Measurements from ENCODE around the gene PHC2.

Gene PHC2

GRCh38 chr1:33326785-33327184 lies 104.1 kb downstream of the PHC2 start:
- no peak overlapping the region for H4K12ac ChIP-seq (ENCODE audit: low read depth, low read length)
- H3K4ac ChIP-seq (ENCODE audit: low read depth, low read length): no peak overlapping the region
- no peak overlapping the region for H2BK12ac ChIP-seq (ENCODE audit: low read length)
- no peaks in the 10 kb centered on the region for H3K79me2 ChIP-seq (ENCODE audit: control insufficient read depth, insufficient read depth, low read length, poor library complexity)
- H3K18ac ChIP-seq (ENCODE audit: low read length): no peak overlapping the region
- no CpG with 5 or more reads among the region's 9 CpGs for WGBS (ENCODE audit: extremely low coverage, insufficient coverage, insufficient read length)
- H3K9ac ChIP-seq (ENCODE audit: low read length): no peak overlapping the region
- H3K27ac ChIP-seq (ENCODE audit: low read depth, low read length): no peak overlapping the region
- H2AK5ac ChIP-seq (ENCODE audit: low read length): no peak overlapping the region
- no peaks in the 10 kb centered on the region for H3K4me1 ChIP-seq (ENCODE audit: control insufficient read depth in 1 of 2, insufficient read depth in 2 of 2, low read length in 2 of 2)
- H3K4me2 ChIP-seq (ENCODE audit: low read length): no peak overlapping the region
- H3K9me3 ChIP-seq (ENCODE audit: insufficient read depth, low read depth, low read length): peaks cover 3% of the 10 kb centered on the region
- no peak overlapping the region for H3K23ac ChIP-seq (ENCODE audit: low read length)
- H3K79me1 ChIP-seq (ENCODE audit: low read length): no peaks in the 10 kb centered on the region
- H3K36me3 ChIP-seq (ENCODE audit: control insufficient read depth in 1 of 2, insufficient read depth in 2 of 2, low read length in 2 of 2): peaks cover 67 to 89% of the 10 kb centered on the region in 2 experiments
- no peak overlapping the region for H2AFZ ChIP-seq (ENCODE audit: insufficient read depth, low read length, poor library complexity)
- no peak overlapping the region for H2BK120ac ChIP-seq (ENCODE audit: insufficient read depth, low read length, poor library complexity)
- no peak for DNase-seq
- no peak overlapping the region for H3K14ac ChIP-seq (ENCODE audit: low read length)
- no peaks in the 10 kb centered on the region for H3K27me3 ChIP-seq (ENCODE audit: insufficient read depth, low read length)
- H2BK5ac ChIP-seq (ENCODE audit: low read depth, low read length, poor library complexity): no peak overlapping the region
- H3K4me3 ChIP-seq (ENCODE audit: low read depth, low read length): no peak overlapping the region
- no peak overlapping the region for H4K91ac ChIP-seq (ENCODE audit: low read depth, low read length)
- no peak overlapping the region for H4K8ac ChIP-seq (ENCODE audit: low read depth, low read length)

GRCh38 chr1:33324677-33325575 lies 106.0 kb downstream of the PHC2 start:
- Histone ChIP-seq H3K9me3 (ENCODE audit: insufficient read depth, low read depth, low read length) (peaks cover 3% of the 10 kb centered on the region), H3K4me1 (ENCODE audit: control insufficient read depth in 1 of 2, insufficient read depth in 2 of 2, low read length in 2 of 2) (no peaks in the 10 kb centered on the region), H2BK5ac (ENCODE audit: low read depth, low read length, poor library complexity) (no peak overlapping the region), H3K18ac (ENCODE audit: low read length) (no peak overlapping the region), H3K79me2 (ENCODE audit: control insufficient read depth, insufficient read depth, low read length, poor library complexity) (no peaks in the 10 kb centered on the region), H2AFZ (ENCODE audit: insufficient read depth, low read length, poor library complexity) (no peak overlapping the region), H3K79me1 (ENCODE audit: low read length) (no peaks in the 10 kb centered on the region), H3K23ac (ENCODE audit: low read length) (no peak overlapping the region), H3K4me2 (ENCODE audit: low read length) (no peak overlapping the region), H3K14ac (ENCODE audit: low read length) (no peak overlapping the region), H3K4me3 (ENCODE audit: low read depth, low read length) (no peak overlapping the region), H2BK120ac (ENCODE audit: insufficient read depth, low read length, poor library complexity) (no peak overlapping the region), H3K36me3 (ENCODE audit: control insufficient read depth in 1 of 2, insufficient read depth in 2 of 2, low read length in 2 of 2) (peaks cover 52 to 70% of the 10 kb centered on the region in 2 experiments), H4K8ac (ENCODE audit: low read depth, low read length) (no peak overlapping the region), H4K12ac (ENCODE audit: low read depth, low read length) (no peak overlapping the region), H2BK12ac (ENCODE audit: low read length) (no peak overlapping the region), H4K91ac (ENCODE audit: low read depth, low read length) (no peak overlapping the region), H2AK5ac (ENCODE audit: low read length) (no peak overlapping the region), H3K4ac (ENCODE audit: low read depth, low read length) (no peak overlapping the region), H3K27me3 (ENCODE audit: insufficient read depth, low read length) (no peaks in the 10 kb centered on the region), H3K27ac (ENCODE audit: low read depth, low read length) (no peak overlapping the region), H3K9ac (ENCODE audit: low read length) (no peak overlapping the region)
- no CpG with 5 or more reads among the region's 22 CpGs for WGBS (ENCODE audit: extremely low coverage, insufficient coverage, insufficient read length)
- DNase-seq: no peak

- Histone ChIP-seq H3K4me2 (ENCODE audit: low read length) (no peak overlapping the region), H4K12ac (ENCODE audit: low read depth, low read length) (no peak overlapping the region), H3K79me1 (ENCODE audit: low read length) (no peaks in the 10 kb centered on the region), H3K9me3 (ENCODE audit: insufficient read depth, low read depth, low read length) (no peaks in the 10 kb centered on the region), H3K4me3 (ENCODE audit: low read depth, low read length) (no peak overlapping the region), H3K18ac (ENCODE audit: low read length) (no peak overlapping the region), H3K4ac (ENCODE audit: low read depth, low read length) (no peak overlapping the region), H2AK5ac (ENCODE audit: low read length) (no peak overlapping the region), H4K8ac (ENCODE audit: low read depth, low read length) (no peak overlapping the region), H3K14ac (ENCODE audit: low read length) (no peak overlapping the region), H3K36me3 (ENCODE audit: control insufficient read depth in 1 of 2, insufficient read depth in 2 of 2, low read length in 2 of 2) (peaks cover 46 to 61% of the 10 kb centered on the region in 2 experiments), H2BK120ac (ENCODE audit: insufficient read depth, low read length, poor library complexity) (no peak overlapping the region), H3K4me1 (ENCODE audit: control insufficient read depth in 1 of 2, insufficient read depth in 2 of 2, low read length in 2 of 2) (no peaks in the 10 kb centered on the region), H4K91ac (ENCODE audit: low read depth, low read length) (no peak overlapping the region), H2AFZ (ENCODE audit: insufficient read depth, low read length, poor library complexity) (no peak overlapping the region), H3K9ac (ENCODE audit: low read length) (no peak overlapping the region), H3K27me3 (ENCODE audit: insufficient read depth, low read length) (no peaks in the 10 kb centered on the region), H2BK12ac (ENCODE audit: low read length) (no peak overlapping the region), H3K27ac (ENCODE audit: low read depth, low read length) (no peak overlapping the region), H2BK5ac (ENCODE audit: low read depth, low read length, poor library complexity) (no peak overlapping the region), H3K23ac (ENCODE audit: low read length) (no peak overlapping the region), H3K79me2 (ENCODE audit: control insufficient read depth, insufficient read depth, low read length, poor library complexity) (no peaks in the 10 kb centered on the region)
- WGBS (ENCODE audit: extremely low coverage, insufficient coverage, insufficient read length): no CpG with 5 or more reads among the region's 14 CpGs
- DNase-seq: no peak
Measured at GRCh38 chr1:33323663-33324477, 107.0 kb downstream of the PHC2 start.

GRCh38 chr1:33322870-33323585 lies 107.9 kb downstream of the PHC2 start:
- H3K14ac ChIP-seq (ENCODE audit: low read length): no peak overlapping the region
- H2BK5ac ChIP-seq (ENCODE audit: low read depth, low read length, poor library complexity): no peak overlapping the region
- no peaks in the 10 kb centered on the region for H3K79me2 ChIP-seq (ENCODE audit: control insufficient read depth, insufficient read depth, low read length, poor library complexity)
- H3K4me2 ChIP-seq (ENCODE audit: low read length): no peak overlapping the region
- peaks cover 42 to 52% of the 10 kb centered on the region in 2 experiments for H3K36me3 ChIP-seq (ENCODE audit: control insufficient read depth in 1 of 2, insufficient read depth in 2 of 2, low read length in 2 of 2)
- H4K12ac ChIP-seq (ENCODE audit: low read depth, low read length): no peak overlapping the region
- no peak overlapping the region for H3K4ac ChIP-seq (ENCODE audit: low read depth, low read length)
- H3K9ac ChIP-seq (ENCODE audit: low read length): no peak overlapping the region
- H4K91ac ChIP-seq (ENCODE audit: low read depth, low read length): no peak overlapping the region
- H2BK120ac ChIP-seq (ENCODE audit: insufficient read depth, low read length, poor library complexity): no peak overlapping the region
- H3K27me3 ChIP-seq (ENCODE audit: insufficient read depth, low read length): no peaks in the 10 kb centered on the region
- H3K23ac ChIP-seq (ENCODE audit: low read length): no peak overlapping the region
- H3K4me1 ChIP-seq (ENCODE audit: control insufficient read depth in 1 of 2, insufficient read depth in 2 of 2, low read length in 2 of 2): no peaks in the 10 kb centered on the region
- no peaks in the 10 kb centered on the region for H3K9me3 ChIP-seq (ENCODE audit: insufficient read depth, low read depth, low read length)
- no peak overlapping the region for H3K4me3 ChIP-seq (ENCODE audit: low read depth, low read length)
- no peak overlapping the region for H3K27ac ChIP-seq (ENCODE audit: low read depth, low read length)
- H2AK5ac ChIP-seq (ENCODE audit: low read length): no peak overlapping the region
- H2BK12ac ChIP-seq (ENCODE audit: low read length): no peak overlapping the region
- H2AFZ ChIP-seq (ENCODE audit: insufficient read depth, low read length, poor library complexity): no peak overlapping the region
- no peak for DNase-seq
- H3K18ac ChIP-seq (ENCODE audit: low read length): no peak overlapping the region
- WGBS (ENCODE audit: extremely low coverage, insufficient coverage, insufficient read length): no CpG with 5 or more reads among the region's 10 CpGs
- H3K79me1 ChIP-seq (ENCODE audit: low read length): no peaks in the 10 kb centered on the region
- H4K8ac ChIP-seq (ENCODE audit: low read depth, low read length): no peak overlapping the region

All from trophoblast cell (in vitro differentiated cells and primary cell).